AG04450 (cell line): ENCODE measurements around the gene MAP2K5. TPM values are rescaled to one million over a fixed set of nuclear protein-coding genes. Genes with fewer than 3 reads are reported as not detected.

Experiments used
- CTCF ChIA-PET: fragments of 300-600, 350-600 bp; formaldehyde crosslinking; extraction: SDS; loops from one replicate; lab custom pipeline; 2022; ENCODE audit warnings: antibody characterized with exemption, inconsistent platforms; lab: Charles Lee
- POLR2A ChIA-PET: fragments of 350-600 bp; formaldehyde crosslinking; extraction: SDS; loops from one replicate; lab custom pipeline; 2021; ENCODE audit warnings: antibody characterized with exemption, inconsistent platforms; lab: Yijun Ruan, JAX
- DNase-seq: peaks from one replicate; pipeline ENCODE4 v3.0.0-alpha.2; 2011; ENCODE audit warnings: low read depth, low spot score
- H3K27ac ChIP-seq: one replicate; pipeline ENCODE4 v1.5.1; 2012; ENCODE audit warnings: low read depth, low read length, control low read depth
- H3K27me3 ChIP-seq: one replicate; pipeline ENCODE4 v1.6.0; 2012; ENCODE audit warnings: low read length; ENCODE audit not compliant: control insufficient read depth, insufficient read depth
- H3K4me3 ChIP-seq: 2 replicates; pipeline ENCODE4 v1.5.1; 2011; ENCODE audit warnings: mild to moderate bottlenecking, low read depth, low read length, control low read depth
- H3K9me3 ChIP-seq: 2 replicates; pipeline ENCODE4 v1.5.1; 2012; ENCODE audit warnings: low read length; ENCODE audit not compliant: control insufficient read depth, insufficient read depth
- polyA plus RNA-seq: library from polyadenylated mRNA; depleted of rRNA; stranded (reverse); fragments of >200 nt; gene quantifications from 2 replicates; pipeline ENCODE4 v1.2.3, GENCODE V29; 2011
- TF ChIP-seq, protein P1 (sequence below): IDR thresholded peaks from 2 replicates; pipeline ENCODE4 v1.5.1; 2011; ENCODE audit warnings: low read depth, low read length, control low read depth, inconsistent platforms

Gene MAP2K5
- polyA plus RNA-seq, 1 experiment = 5.4 TPM

- DNase-seq = no peak
- TF ChIP-seq, protein P1, sequence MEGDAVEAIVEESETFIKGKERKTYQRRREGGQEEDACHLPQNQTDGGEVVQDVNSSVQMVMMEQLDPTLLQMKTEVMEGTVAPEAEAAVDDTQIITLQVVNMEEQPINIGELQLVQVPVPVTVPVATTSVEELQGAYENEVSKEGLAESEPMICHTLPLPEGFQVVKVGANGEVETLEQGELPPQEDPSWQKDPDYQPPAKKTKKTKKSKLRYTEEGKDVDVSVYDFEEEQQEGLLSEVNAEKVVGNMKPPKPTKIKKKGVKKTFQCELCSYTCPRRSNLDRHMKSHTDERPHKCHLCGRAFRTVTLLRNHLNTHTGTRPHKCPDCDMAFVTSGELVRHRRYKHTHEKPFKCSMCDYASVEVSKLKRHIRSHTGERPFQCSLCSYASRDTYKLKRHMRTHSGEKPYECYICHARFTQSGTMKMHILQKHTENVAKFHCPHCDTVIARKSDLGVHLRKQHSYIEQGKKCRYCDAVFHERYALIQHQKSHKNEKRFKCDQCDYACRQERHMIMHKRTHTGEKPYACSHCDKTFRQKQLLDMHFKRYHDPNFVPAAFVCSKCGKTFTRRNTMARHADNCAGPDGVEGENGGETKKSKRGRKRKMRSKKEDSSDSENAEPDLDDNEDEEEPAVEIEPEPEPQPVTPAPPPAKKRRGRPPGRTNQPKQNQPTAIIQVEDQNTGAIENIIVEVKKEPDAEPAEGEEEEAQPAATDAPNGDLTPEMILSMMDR = no peak
- H3K27me3 ChIP-seq = no peaks in the 10 kb centered on the region
- ChIA-PET CTCF (no interaction called here), POLR2A (no interaction called here)
- H3K4me3 ChIP-seq = no peak overlapping the region
- no peak overlapping the region for H3K27ac ChIP-seq
- no peaks in the 10 kb centered on the region for H3K9me3 ChIP-seq
These were observed 262.6 kb downstream of the MAP2K5 start for GRCh38 chr15:67805008-67805665.

DNA sequence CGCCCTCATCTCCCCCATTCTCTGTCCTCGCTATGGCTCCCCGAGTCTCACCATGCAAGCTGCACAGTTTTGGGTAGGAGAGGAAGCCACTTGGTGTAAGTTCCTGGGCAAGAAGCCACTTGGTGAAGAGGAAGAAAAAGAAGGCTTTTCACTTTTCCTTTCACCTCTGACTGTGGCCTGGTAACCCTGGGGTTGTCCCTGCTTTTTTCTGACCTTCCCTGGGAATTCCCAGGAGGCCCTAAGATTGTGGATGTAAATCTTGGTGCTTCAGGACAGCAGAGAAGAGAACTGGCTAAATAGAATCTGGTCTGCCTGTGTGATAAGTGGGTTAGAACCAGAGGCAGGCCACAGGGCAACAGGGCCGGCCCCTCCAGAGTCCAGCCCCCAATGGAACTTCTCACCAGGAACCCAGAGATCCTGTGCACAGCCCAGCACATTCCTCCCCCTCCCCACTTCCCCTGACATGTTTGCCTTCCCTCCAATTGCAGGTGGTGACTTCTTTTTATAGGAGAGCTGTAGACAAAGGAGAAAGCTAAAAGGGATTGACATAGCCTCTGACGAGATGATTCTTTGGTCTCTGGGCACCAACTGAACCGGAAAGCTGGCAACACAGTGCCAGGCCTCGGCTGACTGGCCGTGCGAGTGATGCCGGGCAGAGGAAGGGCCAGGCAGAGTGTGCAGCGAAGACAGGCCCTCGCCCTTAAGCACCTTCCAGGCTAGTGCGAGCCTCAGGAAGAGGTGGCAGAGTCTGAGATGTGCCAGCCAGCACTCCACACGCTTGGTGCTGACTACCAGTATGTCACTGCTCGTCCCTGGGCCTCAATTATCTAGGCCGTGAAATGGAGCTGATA lies 263.4 kb downstream of the MAP2K5 start:
- no peak overlapping the region for H3K27ac ChIP-seq
- no peak for DNase-seq
- no peak overlapping the region for H3K4me3 ChIP-seq
- ChIA-PET CTCF (no interaction called here), POLR2A (no interaction called here)
- TF ChIP-seq, protein P1 = no peak
- no peaks in the 10 kb centered on the region for H3K27me3 ChIP-seq
- no peaks in the 10 kb centered on the region for H3K9me3 ChIP-seq

DNA sequence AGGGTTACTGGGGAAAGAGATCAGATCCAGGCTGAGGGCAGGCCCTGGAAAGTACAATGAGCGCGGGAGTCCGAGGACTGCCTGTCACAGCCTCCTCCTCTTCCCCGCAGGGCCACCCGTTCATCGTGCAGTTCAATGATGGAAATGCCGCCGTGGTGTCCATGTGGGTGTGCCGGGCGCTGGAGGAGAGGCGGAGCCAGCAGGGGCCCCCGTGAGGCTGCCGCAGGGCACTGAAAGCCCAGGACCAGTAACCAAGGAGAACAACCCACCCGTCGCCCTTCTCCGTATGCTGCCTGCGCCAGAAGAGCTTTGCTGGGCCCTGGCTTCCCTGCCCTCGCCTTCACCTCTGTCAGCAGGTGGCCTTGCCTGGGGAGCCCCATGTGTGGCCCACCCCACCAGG lies 264.0 kb downstream of the MAP2K5 start:
- Histone ChIP-seq H3K9me3 (no peaks in the 10 kb centered on the region), H3K27ac (no peak overlapping the region), H3K27me3 (peaks cover 2% of the 10 kb centered on the region), H3K4me3 (no peak overlapping the region)
- CTCF ChIA-PET = interaction anchor here (0.6 kb wide), 1 partner anchor 812 kb away, joined by 8 read pairs; no protein-coding TSS in a partner anchor
- DNase-seq = no peak
- TF ChIP-seq, protein P1 = no peak
- POLR2A ChIA-PET = no interaction called here

GRCh38 chr15:67807141-67807540 lies 264.6 kb downstream of the MAP2K5 start:
- no peak for DNase-seq
- peaks cover 3% of the 10 kb centered on the region for H3K27me3 ChIP-seq
- H3K4me3 ChIP-seq = no peak overlapping the region
- H3K9me3 ChIP-seq = no peaks in the 10 kb centered on the region; the same call in 1 of the 2 replicates
- no peak overlapping the region for H3K27ac ChIP-seq
- POLR2A ChIA-PET = no interaction called here
- TF ChIP-seq, protein P1 = no peak
- CTCF ChIA-PET = interaction anchor here (0.6 kb wide), 1 partner anchor 813 kb away, joined by 8 read pairs; no protein-coding TSS in a partner anchor

- Histone ChIP-seq H3K27ac (no peak overlapping the region), H3K4me3 (no peak overlapping the region), H3K27me3 (peaks cover 9% of the 10 kb centered on the region), H3K9me3 (no peaks in the 10 kb centered on the region; the same call in 1 of the 2 replicates)
- DNase-seq = no peak
- TF ChIP-seq, protein P1 = no peak
- ChIA-PET POLR2A (no interaction called here), CTCF (no interaction called here)
These were observed 265.3 kb downstream of the MAP2K5 start for GRCh38 chr15:67807836-67808235.
